Stromal cell of bone marrow (primary cell): ENCODE measurements around the gene CRTC1.
"Not testable (repeated sequence)": the region's sequence is repeated elsewhere in the genome, so short reads cannot be mapped to it uniquely, and the experiment has no call there.

Source experiments
- DNase-seq: peaks from one replicate; pipeline ENCODE4 v3.0.0-alpha.2; 2012; ENCODE audit warnings: low read depth

CRTC1 gene

DNA sequence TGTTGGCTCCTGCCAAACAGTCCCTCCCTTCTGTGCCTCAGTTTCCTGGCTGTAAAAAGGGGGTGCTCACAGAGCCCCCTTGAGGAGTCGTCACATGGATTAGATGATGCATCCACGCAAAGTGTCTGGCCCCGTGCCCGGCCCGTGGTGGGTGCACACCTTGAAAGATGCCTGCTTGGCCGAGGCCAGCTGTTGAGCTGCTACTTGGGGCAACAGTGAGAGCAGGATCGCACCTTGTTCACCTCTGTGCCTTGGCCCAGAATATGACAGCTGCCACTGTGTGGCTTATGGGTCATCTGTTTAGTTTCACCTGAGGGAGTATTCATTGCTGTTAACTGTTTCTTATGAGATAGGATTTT lies 17.7 kb downstream of the CRTC1 start:
- DNase-seq = no peak

DNA sequence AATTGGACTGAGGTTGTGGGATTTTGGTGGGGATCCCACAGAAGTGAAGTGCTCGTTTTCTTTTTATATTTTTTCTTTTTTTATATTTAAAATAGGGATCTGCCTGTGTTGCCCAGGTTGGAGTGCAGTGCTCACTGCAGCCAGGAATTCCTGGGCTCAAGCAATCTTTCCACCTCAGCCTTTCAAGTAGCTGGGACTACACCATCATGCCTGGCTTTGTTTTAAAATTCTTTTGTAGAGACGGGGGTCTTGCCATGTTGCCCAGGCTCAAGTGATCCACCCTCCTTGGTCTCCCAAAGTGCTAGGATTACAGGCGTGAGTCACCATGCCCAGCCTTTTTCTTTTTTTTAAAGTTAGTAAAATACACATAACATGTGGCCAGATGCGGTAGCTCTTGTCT lies 20.6 kb downstream of the CRTC1 start:
- no peak for DNase-seq

DNA sequence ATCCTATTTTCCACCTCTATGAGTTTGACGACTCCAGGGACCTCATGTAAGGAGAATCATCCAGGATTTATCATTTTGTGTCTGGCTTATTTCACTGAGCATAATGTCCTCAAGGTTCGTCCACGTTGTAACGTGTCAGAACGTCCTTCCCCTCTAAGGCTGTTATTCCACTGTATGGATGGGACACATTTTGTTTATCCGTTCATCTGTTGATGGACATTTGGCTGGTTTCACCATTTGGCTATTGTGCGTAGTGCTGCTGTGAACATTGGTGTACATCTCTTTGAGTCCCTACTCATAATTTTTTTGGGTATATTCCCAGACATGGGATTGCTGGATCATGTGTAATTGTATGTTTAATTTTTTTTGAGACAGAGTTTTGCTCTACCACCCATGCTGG lies 21.5 kb downstream of the CRTC1 start:
- DNase-seq = no peak

DNA sequence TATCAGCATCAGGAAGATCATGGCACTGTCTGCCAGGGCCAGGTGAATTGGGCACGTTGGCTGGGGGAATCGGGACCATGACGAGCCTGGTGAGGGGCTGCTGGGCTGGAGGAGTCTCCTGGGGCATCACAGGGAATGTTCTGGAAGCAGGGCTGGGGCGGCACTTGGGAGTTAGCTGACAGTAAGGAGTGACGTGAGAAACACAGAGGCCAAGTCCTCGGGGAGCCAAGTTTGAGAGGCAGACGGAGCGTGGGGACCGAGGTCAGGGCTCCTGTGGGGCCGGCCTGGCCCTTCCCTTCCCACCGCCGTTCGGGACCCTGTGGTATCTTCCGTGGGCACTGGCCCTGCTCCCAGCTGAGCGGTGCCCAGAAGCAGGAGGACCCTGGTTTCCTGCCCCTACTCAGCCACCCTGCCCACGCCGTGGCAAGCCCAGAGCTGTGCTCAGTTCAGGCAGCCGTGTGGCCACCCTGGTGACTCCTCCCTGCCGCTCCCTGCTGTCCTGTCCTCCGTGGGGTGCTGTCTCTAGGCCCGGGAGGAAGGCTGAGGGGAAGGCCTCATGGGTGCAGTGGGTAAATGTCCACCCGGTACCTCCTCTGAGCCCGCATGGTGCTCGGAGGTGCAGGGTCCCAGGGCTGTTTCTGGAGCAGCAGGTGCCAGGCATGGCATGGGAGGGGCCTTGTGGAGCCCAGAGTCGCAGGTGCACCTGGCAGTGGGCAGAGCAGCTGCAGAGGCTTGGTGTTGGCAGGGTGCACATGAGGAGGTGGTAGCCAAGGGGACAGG lies 25.2 kb downstream of the CRTC1 start:
- no peak for DNase-seq

DNA sequence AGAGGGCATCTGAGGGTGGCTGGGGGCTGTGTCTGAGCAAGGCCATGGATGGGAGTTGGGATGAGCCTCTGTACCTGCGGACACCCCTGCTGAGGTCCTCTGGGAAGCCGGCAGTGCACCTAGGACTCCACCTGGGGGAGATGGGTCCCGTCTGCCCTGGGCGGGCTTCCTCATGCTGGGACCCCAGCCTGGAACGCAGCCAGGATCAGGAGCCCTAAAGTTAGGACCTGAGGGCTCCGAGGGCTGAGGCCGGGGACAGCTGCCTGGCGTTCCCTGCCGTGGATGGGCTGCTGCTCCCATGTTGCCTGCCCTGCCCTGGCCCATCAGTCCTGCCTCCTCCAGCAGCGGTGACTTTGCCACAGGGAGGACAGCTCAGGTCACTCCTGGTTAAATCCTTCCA lies 26.1 kb downstream of the CRTC1 start:
- DNase-seq = no peak

DNA sequence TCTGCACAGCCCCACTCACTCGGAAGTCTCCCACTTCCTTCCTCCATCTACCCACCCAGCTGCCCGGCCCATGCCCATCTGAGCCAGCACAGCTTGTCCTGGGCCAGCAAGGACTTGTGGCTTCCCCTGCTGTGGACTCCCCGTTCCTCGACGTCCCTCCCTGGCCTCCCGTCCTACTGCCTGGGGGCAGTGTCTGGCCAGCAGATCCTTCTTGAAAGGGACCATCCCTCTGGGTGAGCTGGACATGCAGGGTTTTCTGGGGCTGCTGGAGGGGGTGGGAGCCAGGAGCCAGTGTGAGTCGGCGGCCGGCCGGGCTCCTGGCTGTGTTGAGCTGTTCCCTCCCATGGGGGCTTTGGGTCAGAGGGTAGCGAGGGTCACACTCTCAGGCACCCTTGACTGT lies 26.7 kb downstream of the CRTC1 start:
- DNase-seq = no peak

DNA sequence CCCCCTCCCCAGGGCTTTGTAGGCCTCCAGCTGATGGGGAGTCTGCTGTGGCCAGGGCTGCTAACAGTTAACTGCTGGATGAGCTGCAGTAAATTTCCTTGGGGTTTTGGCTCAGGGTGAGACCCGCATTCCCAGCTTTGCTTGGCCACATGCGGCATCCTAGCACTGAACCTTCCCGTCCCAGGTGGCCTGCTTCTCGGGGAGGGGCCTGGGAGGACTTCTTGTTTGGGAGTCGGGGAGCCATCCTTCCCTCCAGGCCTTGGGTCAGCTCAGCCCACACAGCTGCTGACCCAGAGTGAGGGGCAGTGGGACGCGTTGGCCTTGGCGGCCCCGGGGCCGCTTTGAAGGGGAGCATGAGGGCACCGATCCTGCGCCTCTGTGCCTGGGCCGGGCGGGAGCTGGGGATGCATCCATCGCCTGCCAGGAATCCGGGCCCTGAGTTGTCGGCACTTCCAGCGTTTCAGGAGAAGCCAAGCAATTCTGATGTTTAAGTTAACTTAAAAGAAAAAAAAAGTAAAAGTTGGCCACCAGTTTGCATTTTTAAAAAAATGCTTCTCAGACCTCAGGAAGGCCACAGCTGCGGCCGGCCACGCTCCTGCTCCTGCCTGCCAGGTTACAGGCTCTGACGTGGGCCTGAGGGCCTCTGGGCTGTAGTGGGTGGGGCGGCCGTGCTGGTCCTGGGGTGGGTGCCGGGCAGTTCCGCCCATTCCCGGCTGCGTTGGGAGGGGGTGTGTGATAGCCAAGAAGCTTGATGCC lies 27.7 kb downstream of the CRTC1 start:
- no peak for DNase-seq

DNA sequence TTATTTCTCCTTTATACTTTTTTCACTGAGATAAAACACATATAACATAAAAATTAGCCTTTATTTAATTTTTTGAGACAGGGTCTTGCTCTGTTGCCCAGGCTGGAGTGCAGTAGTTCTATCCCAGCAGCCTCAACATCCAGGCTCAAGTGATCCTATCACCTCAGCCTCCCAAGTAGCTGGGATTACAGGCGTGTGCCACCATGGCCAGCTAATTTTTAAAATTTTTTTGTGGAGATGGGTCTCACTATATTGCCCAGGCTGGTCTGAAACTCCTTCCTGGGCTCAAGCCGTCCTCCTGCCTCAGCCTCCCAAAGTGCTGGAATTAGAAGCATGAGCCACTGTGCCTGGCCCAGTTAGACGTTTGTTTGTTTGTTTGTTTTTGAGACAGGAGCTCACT lies 28.4 kb downstream of the CRTC1 start:
- no peak for DNase-seq

DNA sequence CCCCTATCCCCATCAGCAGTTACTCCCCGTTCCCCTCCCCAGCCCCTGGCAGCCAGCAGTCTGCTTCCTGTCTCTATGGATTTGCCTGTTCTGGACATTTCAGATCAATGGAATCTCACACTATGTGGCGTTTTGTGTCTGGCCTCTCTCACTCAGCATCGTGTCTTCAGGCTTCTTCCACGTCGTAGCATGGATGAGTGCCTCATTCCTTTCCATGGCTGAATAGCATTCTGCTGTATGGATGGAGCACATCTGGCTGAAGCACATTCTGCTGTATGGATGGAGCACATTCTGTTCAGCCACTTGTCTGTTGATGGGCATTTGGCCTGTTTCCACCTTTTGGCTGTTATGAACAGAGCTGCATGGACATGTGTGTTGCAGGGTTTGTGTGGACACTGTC lies 29.5 kb downstream of the CRTC1 start:
- DNase-seq = no peak

DNA sequence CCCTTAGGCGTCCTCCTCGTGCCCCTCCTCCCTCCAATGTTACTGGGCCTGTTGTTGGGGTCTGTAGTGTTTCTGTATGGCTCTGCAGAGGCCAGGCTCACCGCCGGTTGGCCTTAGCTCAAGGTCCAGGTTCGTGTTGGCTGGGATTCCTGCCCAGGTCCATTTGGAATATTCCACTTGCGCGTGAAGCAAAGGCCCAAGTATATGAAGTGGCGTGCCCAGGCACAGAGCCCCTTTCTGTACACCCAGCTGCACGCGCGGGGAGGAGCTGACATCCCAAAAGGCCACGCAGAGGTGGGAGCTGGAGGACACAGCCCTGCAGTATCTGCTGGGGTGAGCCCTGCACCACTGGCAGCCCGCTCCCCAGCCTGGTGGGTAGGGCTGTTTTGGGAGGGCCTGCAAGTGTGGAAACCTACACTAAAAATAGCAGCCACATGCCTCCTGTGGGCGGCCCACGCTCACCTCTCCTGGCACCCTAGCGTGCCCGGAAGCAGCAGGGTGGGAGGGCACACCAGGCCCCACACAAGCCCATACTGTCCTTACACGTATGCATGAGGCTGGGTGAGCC lies 30.2 kb downstream of the CRTC1 start:
- DNase-seq = no peak

DNA sequence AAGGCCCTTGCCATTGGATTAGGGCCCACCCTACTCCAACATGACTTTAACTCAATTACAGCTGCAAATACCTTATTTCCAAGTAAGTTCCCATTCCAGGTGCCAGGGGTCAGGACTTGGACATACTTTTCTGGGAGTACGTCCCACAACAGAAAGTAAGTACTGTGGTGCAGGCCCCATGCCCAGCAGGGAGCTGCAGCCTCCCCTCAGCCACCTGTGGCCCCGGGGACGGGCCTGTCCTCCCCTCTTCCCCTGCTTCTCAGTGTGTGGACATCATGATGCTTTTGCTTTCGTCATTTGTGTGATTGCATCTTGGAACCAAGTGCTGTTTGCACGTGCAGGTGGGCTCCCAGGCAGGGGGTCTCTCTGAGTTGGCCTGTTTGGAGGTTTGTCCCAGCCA lies 31.9 kb downstream of the CRTC1 start:
- no peak for DNase-seq

DNA sequence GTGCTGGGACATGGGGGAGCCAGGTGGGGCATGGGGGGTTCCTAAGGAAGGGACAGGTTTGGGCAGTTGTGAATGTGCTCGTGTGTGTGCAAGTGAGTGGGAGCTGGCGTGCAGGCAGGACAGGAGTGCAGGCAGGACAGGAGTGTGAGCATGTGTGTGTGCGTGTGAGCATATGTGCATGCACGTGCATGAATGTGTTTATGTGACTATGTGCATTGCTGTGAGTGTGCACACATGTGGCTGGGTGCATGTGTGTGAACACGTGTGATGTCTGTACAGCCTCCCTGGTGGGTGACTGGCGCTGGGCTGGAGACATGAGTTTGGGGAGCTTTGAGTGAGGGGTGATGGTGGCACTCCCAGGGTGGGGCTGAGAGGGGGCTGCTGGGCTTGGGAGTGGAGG lies 33.4 kb downstream of the CRTC1 start:
- no peak for DNase-seq

DNA sequence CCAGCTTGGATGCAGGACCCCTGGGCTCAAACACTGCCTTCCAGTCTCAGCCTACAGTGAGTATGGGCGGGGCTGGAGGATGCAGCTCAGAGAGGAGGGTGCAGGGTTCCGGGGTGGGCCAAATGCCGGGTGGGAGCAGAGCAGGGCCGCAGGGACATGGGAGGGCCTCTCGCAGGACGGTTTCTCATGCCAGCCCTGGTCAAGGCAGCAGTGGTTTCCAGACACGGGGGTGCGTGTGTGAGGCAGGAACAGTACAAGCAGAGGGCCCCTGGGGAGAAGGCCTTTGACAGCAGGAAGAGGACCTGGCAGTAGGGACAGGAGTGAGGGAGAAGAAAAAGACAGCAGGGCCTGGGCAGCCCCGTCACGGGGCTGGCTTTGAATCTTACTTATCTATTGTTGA lies 34.1 kb downstream of the CRTC1 start:
- no peak for DNase-seq

DNA sequence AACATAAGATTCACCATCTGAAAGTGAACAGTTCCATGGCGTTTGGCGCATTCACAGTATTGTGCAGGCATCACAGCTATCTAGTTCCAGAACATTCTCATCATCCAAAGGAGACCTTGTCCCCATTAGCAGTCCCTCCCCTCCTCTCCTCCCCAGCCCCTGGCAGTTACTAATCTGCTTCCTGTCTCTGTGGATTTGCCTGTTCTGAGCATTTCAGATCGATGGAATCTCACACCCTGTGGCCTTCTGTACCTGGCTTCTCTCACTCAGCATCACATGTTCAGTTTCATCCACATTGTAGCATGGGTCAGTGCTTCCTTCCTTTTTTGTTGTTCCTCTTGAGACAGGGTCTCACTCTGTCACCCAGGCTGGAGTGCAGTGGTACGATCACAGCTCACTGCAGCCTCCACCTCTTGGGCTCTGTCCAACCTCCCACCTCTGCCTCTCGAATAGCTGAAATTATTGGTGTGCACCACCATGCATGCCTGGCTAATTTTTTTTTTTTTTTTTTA lies 34.6 kb downstream of the CRTC1 start:
- no peak for DNase-seq

DNA sequence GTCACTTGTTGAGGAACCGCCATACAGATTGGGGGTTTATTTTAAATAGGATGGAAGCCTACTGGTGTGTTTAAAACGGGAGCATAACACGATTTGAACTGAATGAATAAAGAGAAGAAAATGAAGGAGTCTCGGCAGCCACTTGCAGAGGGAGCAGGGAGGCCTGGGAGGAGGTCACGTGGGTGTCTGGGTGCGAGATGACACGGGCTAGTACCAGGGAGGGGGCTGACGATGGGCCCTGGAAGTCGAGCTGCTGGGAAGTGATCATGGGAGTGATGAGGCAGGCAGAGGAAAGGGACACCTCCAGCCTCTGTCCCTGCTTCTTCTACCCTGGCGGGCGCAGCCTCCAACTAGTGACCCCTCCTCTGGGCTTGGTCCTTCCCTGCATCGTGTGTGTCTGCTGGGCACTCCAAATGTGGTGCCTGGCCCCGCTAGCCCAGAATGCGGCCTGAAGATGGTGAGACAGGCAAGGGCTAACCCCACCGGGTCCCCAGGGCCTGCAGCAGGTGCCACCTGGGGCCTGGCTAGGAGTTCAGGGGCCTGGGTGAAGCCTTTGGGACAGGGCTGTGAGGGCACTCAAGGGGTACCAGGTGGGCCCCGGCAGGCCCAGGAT lies 35.5 kb downstream of the CRTC1 start:
- DNase-seq = no peak

DNA sequence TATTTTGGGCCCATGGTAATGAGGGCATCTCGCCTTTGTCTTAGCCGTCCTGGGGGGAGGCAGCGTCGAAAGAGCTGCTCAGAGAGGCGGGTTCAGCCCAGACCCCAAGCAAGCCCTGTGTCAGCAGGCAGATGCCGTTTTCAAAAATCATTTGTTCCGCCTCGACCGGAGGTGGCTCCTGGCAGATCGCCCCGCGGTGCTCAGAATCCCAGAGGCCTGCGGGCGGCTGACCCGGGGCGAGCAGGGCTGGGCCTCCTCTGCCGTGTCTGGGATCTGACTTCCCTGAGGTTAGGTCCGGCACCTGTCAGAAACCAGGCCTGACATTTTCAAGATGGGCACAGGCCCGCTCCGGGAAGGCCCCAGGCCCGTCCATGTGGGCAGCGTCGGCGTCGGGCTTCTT lies 36.1 kb downstream of the CRTC1 start:
- no peak for DNase-seq

DNA sequence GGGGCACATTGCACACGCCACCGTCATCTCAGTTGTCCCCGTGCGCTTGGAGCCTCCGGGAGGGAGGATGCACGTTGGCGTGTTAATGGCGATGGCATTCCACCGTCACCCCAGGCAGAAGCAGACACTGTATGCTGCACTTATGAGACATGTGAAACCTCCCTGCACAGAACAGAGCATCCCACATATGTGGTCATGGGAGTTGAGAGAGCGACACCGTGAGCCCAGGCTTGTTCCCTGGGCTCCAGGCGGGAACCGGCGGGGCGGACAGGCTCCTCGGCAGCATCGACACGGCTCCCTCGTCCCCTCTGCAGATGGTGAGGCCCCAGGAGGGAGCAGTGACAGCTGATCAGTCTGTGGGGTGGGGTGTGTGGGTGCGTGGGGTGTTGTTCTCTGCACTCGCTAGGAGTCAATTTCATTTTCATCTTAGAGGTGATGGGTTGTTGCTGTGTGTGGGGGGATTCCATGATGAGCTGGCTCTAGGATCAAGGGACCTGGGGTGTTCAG lies 40.4 kb downstream of the CRTC1 start:
- no peak for DNase-seq

DNA sequence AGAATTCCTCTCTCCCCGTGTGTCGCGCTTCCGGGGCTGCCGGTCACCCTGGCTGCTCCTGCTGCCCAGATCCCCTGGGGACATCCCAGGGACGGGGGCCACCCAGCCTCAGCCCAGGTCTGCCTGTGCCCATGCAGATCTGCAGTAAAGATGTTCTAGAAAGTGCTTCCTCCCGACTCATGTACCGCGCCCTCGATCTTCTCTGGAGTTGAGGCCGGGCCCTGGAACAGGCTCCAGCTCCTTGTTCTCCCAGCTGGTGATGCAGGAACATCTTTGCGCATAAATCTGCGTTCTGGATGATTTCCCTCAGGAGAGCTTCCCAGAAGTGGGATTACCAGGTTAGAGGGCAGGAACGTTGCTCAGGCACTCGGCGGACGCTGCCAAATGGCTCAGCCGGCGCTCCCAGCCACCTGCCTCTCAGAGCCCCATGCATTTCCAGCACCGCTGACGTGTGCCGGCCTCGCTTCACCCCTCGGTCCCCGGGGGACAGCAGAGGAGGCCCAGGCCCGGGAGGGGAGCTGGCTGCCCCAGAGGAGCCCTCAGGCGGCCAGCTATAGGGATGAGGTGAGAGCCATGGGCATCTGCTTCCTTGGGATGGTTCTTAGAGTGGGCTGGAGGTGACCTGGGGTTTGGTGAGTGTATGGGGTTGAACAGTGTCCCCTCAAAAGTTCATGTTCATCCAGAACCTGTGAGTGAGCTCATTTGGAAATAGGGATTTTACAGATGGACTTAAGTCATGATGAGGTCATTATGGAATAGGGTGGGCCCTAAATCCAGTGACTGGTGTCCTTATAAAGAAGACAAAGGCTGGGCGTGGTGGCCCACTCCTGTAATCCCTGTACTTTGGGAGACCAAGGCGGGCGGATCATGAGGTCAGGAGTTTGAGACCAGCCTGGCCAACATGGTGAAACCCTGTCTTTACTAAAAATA lies 42.6 kb downstream of the CRTC1 start:
- no peak for DNase-seq

DNA sequence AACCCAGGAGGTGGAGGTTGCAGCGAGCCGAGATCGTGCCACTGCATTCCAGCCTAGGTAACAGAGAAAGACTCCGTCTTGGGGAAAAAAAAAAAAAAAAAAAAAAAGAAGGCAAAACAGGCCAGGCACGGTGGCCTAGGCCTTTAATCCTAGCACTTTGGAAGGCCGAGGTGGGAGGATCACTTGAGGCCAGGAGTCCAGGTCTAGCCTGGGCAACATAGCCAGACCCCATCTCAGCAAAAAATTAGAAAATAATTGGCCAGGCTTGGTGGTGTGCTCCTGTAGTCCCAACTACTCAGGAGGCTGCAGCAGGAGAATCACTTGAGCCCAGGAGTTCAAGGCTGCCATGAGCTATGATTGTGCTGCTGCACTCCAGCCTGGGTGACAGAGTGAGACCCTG lies 43.4 kb downstream of the CRTC1 start:
- no peak for DNase-seq

DNA sequence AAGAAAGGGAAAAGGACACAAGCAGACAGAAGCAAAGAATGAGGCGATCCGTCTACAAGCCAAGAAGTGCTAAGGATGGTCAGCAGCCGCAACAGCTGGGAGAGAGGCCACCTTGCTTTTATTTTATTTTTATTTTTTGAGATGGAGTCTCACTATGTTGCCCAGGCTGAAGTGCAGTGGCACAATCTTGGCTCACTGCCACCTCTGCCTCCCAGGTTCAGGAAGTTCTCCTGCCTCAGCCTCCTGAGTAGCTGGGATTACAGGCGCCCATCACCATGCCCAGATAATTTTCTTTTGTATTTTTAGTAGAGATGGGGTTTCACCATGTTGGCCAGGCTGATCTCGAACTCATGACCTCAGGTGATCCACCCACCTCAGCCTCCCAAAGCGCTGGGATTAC lies 44.1 kb downstream of the CRTC1 start:
- DNase-seq = not testable (repeated sequence)

DNA sequence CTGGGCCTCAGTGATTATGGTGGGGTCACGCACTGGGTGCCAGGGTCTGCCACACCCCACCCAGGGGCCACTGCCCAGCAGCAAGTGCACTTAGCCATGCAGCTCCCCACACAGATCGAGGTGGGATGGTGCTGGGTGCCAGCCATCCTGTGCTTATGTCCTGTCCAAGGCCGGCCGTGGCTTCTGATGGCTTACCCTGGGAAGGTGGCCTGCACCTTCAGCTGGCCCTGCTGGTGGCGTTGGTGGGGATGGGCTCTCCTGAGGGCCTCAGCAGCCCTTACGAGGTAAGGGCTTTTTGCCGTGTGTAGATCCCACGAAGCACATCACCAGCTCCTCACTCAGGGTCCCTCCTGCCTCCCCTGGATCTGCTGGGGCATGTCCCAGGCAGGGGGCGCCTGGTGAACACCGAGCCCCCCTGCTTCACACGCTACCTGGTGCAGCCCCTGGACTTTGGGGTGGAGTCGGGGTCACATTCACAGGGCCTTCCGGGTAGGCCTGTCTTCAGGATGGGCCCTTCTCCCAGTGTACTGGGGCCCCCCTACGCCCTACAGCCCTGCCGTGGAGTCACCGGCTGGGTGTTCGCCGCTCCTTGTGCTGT lies 46.6 kb downstream of the CRTC1 start:
- DNase-seq = no peak
